IMR-90 (cell line): Measurements from ENCODE around the gene PI16.

Source experiments
- BHLHE40 ChIP-seq: fragments of 150-350 bp; IDR thresholded peaks from 2 replicates; pipeline ENCODE4 v1.6.1; 2016; ENCODE audit warnings: mild to moderate bottlenecking, low read depth, low read length
- CEBPB ChIP-seq: IDR thresholded peaks from 2 replicates; pipeline ENCODE4 v1.6.1; 2012; ENCODE audit warnings: low read depth, low read length, improper control_type of control experiment
- CHD1 ChIP-seq: IDR thresholded peaks from 2 replicates; pipeline ENCODE4 v1.6.1; 2012; ENCODE audit warnings: low read depth, low read length, improper control_type of control experiment
- MAFK ChIP-seq: IDR thresholded peaks from 2 replicates; pipeline ENCODE4 v1.6.1; 2012; ENCODE audit warnings: low read depth, low read length, improper control_type of control experiment
- MAZ ChIP-seq: IDR thresholded peaks from 2 replicates; pipeline ENCODE4 v1.6.1; 2012; ENCODE audit warnings: low read depth, mild to moderate bottlenecking, low read length, improper control_type of control experiment, moderate library complexity, borderline replicate concordance
- POLR2A ChIP-seq: IDR thresholded peaks from 2 replicates; pipeline ENCODE4 v1.6.1; 2012; ENCODE audit warnings: mild to moderate bottlenecking, low read depth, low read length
- RAD21 ChIP-seq: IDR thresholded peaks from 2 replicates; pipeline ENCODE4 v1.6.1; 2012; ENCODE audit warnings: low read length, improper control_type of control experiment
- RCOR1 ChIP-seq: IDR thresholded peaks from 2 replicates; pipeline ENCODE4 v1.6.1; 2012; ENCODE audit warnings: mild to moderate bottlenecking, low read length, improper control_type of control experiment; ENCODE audit not compliant: insufficient replicate concordance
- RFX5 ChIP-seq: IDR thresholded peaks from 2 replicates; pipeline ENCODE4 v1.8.0; 2012; ENCODE audit warnings: low read depth, mild to moderate bottlenecking, low read length, moderate library complexity
- SMC3 ChIP-seq: fragments of 150-350 bp; IDR thresholded peaks from 2 replicates; pipeline ENCODE4 v1.6.1; 2016; ENCODE audit warnings: low read depth, mild to moderate bottlenecking, antibody characterized with exemption, low read length, moderate library complexity
- USF2 ChIP-seq: fragments of 150-350 bp; IDR thresholded peaks from 2 replicates; pipeline ENCODE4 v1.6.1; 2017; ENCODE audit warnings: mild to moderate bottlenecking, antibody characterized with exemption, low read length, low read depth
- TF ChIP-seq, protein P1 (sequence below): conservative IDR thresholded peaks from 2 replicates; pipeline ENCODE4 v1.5.1; 2012; ENCODE audit warnings: mild to moderate bottlenecking, low read depth, low read length, improper control_type of control experiment

DNA sequence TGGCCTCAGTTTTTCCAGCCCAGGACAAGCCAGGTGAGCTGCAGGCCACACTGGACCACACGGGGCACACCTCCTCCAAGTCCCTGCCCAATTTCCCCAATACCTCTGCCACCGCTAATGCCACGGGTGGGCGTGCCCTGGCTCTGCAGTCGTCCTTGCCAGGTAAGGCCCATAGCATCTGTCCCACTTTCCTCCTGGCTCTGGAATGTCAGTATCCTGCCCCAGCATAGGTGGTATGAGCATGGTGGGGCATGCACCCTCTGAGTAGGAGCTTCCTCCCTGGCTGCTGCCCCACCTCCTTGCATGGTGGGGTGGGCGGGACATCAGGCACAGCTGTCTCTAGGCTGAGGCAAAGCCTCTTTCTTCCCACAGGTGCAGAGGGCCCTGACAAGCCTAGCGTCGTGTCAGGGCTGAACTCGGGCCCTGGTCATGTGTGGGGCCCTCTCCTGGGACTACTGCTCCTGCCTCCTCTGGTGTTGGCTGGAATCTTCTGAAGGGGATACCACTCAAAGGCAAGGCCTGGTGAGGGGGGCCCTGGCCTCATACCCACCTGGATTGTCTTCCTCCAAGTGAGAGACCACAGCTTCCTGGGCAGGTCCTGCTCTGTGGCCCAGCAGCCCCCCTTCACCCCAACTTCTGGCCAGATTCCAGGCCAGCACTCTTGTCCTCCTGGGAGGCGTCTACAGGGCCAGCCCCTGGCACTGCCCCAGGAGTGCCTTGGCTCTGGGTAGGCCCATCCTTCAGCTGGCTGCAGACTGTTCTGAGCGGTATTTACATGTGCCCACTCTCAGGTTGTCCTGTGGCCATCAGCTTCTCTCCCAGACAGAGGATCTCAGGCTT lies 9.1 kb downstream of the PI16 start:
- TF ChIP-seq, protein P1, sequence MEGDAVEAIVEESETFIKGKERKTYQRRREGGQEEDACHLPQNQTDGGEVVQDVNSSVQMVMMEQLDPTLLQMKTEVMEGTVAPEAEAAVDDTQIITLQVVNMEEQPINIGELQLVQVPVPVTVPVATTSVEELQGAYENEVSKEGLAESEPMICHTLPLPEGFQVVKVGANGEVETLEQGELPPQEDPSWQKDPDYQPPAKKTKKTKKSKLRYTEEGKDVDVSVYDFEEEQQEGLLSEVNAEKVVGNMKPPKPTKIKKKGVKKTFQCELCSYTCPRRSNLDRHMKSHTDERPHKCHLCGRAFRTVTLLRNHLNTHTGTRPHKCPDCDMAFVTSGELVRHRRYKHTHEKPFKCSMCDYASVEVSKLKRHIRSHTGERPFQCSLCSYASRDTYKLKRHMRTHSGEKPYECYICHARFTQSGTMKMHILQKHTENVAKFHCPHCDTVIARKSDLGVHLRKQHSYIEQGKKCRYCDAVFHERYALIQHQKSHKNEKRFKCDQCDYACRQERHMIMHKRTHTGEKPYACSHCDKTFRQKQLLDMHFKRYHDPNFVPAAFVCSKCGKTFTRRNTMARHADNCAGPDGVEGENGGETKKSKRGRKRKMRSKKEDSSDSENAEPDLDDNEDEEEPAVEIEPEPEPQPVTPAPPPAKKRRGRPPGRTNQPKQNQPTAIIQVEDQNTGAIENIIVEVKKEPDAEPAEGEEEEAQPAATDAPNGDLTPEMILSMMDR = no peak
- no peak for TF ChIP-seq POLR2A
- no peak for TF ChIP-seq SMC3
- no peak for TF ChIP-seq MAZ
- no peak for TF ChIP-seq RCOR1
- TF ChIP-seq RAD21 = no peak
- no peak for TF ChIP-seq RFX5
- TF ChIP-seq MAFK = no peak
- TF ChIP-seq BHLHE40 = no peak
- no peak for TF ChIP-seq USF2
- TF ChIP-seq CEBPB = no peak
- no peak for TF ChIP-seq CHD1
